ENCODE results near the gene CERCAM.

CERCAM gene

DNA sequence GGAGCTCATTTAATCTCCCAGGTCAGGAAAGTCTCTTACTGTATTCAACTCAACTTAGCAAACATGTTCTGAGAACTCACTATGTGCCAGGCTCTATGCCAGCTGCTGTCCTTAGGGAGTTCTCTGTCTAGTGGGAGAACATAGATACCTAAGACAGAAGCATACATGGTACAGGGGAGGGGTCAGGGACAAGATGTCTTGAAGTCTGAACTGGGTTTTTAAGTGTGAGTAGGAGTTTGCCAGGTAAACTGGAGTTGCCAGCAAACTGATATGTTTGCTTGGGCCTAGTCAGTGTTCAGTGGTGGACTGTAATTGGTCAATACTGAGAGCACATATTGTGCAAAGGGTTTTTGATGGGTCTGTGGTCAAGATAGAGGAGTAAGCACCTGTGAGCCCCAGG lies 65.5 kb downstream of the CERCAM start:
- H3K4me3 ChIP-seq (ENCODE audit: low read depth, low read length): no peak overlapping the region
- H3K36me3 ChIP-seq (ENCODE audit: control insufficient read depth, insufficient read depth, low read length): no peaks in the 10 kb centered on the region
- no peak overlapping the region for H3K4me2 ChIP-seq (ENCODE audit: low read length)
- H3K9ac ChIP-seq: no peak overlapping the region
- TF ChIP-seq, protein P1, sequence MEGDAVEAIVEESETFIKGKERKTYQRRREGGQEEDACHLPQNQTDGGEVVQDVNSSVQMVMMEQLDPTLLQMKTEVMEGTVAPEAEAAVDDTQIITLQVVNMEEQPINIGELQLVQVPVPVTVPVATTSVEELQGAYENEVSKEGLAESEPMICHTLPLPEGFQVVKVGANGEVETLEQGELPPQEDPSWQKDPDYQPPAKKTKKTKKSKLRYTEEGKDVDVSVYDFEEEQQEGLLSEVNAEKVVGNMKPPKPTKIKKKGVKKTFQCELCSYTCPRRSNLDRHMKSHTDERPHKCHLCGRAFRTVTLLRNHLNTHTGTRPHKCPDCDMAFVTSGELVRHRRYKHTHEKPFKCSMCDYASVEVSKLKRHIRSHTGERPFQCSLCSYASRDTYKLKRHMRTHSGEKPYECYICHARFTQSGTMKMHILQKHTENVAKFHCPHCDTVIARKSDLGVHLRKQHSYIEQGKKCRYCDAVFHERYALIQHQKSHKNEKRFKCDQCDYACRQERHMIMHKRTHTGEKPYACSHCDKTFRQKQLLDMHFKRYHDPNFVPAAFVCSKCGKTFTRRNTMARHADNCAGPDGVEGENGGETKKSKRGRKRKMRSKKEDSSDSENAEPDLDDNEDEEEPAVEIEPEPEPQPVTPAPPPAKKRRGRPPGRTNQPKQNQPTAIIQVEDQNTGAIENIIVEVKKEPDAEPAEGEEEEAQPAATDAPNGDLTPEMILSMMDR (IDR thresholded peaks at IDR 0.05): no peak
- H3K9me3 ChIP-seq (ENCODE audit: control insufficient read depth, low read length): no peaks in the 10 kb centered on the region
- H3K27ac ChIP-seq: no peak overlapping the region
- no peaks in the 10 kb centered on the region for H3K27me3 ChIP-seq (ENCODE audit: control insufficient read depth, insufficient read depth, low read length)
- no peaks in the 10 kb centered on the region for H3K79me2 ChIP-seq
- H3K4me1 ChIP-seq: no peaks in the 10 kb centered on the region
- H2AFZ ChIP-seq: no peak overlapping the region
